Measurements from ENCODE around the gene TCF4. TPM values are rescaled to one million over a fixed set of nuclear protein-coding genes. Genes with fewer than 3 reads are reported as not detected.
A peak's percentile ranks its signal among the peaks of the same experiment; 100 is the strongest.

The TCF4 gene
- total RNA-seq, 1 donor from 2014 or later, result 616 TPM

DNA sequence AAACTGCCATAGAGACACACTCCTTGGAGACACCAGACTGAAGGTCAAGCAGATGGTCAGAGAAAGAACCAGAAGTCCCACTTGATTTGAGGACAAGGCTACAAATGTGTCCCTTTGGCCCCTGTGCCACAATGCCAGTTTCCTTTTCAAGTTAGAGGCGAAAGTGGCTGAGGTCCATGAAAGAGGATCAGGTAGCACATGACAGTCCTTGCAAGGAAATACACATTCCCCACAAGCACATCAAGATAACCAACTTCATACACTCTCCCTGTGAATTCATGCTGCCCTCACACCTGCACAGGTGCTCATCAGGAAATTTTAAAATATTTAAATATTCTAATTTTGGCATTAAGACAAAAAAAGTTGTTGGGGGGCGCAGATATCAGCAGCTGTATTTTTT, 218.6 kb downstream of the TCF4 start:
- FAIRE-seq (no peak), DNase-seq (ENCODE audit: low spot score in 2 of 2) (no peak)

DNA sequence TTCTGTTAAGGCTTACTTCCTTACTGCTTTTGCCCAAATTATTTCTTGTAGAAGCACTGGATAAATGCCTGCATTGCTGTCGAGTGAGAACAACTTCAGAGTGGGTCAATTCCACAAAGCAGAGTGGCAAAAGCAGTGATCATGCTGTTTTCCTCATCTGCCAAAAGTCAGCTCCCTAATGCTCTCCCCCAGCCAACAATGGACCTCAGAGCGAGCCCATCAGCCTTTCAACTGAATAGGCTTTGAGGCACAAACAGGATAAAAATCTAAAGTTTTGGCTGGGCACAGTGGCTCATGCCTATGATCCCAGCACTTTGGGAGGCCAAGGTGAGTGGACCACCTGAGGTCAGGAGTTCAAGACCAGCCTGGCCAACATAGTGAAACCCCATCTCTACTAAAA, 222.7 kb downstream of the TCF4 start:
- FAIRE-seq, result no peak
- DNase-seq (ENCODE audit: low spot score in 2 of 2), result no peak

GRCh38 chr18:55362303-55362702, 225.7 kb downstream of the TCF4 start:
- no peak for FAIRE-seq

GRCh38 chr18:55361492-55362250, 226.3 kb downstream of the TCF4 start:
- FAIRE-seq (no peak), DNase-seq (ENCODE audit: low spot score in 2 of 2) (no peak)

More at GRCh38 chr18:55362303-55362702, 225.7 kb downstream of the TCF4 start:
- DNase-seq (ENCODE audit: low spot score in 2 of 2), result no peak

- no peak for DNase-seq (ENCODE audit: low spot score in 2 of 2)
These were observed 227.9 kb downstream of the TCF4 start for GRCh38 chr18:55360061-55360460.

DNA sequence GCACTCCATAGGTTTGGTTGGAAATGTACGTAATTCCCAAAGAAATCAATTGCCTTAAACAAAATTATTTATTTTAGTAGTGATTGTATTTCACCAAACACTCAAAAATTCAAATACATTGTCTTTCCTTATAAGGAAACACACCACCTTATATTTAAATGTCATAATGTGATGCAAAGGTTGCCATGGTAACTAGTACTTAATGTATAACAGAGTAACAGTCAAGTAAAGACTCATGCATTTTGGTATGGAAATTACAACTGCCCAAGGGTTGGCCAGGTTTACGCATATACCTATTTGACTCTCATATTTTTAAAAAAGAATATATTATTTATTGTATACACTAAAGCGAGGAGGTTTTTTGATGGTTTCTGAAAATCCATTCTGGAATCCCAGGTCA, 231.2 kb downstream of the TCF4 start:
- no peak for FAIRE-seq

More at GRCh38 chr18:55360061-55360460, 227.9 kb downstream of the TCF4 start:
- FAIRE-seq, result no peak

DNA sequence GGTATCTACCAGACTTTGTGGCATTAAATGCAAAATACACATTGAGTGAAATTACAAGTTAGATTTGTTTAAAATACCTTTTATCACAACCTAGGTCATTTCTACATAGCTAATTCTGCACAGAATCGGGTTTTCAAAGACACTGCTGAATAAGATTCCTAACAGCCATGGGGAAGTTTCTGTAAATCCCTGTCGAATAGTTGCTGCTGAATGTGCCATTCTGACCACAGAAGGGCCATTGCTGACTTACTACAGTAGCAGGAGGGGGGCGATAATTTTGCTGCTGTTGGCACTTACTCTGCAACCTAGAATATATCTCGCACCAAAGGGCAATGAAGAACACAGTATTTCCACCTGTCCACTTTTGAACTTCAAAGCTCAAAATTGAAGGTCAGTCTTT, 232.8 kb downstream of the TCF4 start:
- FAIRE-seq (no peak), DNase-seq (ENCODE audit: low spot score in 2 of 2) (no peak)

More for the DNA sequence above, 231.2 kb downstream of the TCF4 start:
- DNase-seq (ENCODE audit: low spot score in 2 of 2), result no peak

- FAIRE-seq, result no peak
- DNase-seq (ENCODE audit: low spot score in 2 of 2), result no peak
These were observed 233.2 kb downstream of the TCF4 start for GRCh38 chr18:55354795-55355194.

- FAIRE-seq, result no peak
These were observed 234.2 kb downstream of the TCF4 start for GRCh38 chr18:55353806-55354205.

DNA sequence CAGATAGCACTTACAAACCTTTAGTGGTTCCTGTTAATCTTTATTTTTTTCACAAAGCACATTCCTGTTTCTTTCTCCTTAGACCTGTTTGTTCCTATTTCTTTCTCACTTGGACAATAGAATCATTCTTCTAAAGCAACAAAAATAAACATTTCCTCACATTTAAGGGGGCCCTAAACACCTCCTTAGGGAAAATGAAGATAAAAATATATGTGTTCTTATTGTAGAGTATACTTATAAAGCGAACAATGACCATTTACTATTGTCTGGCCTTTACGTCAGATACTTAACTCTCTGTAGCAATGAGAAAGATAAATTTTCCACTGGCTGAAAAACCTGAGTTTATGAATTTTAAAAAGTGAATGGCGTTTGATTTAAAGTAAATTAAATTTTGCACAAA, 234.6 kb downstream of the TCF4 start:
- DNase-seq (ENCODE audit: low spot score in 2 of 2), result no peak
- FAIRE-seq, result peak; percentile 54

More at GRCh38 chr18:55353806-55354205, 234.2 kb downstream of the TCF4 start:
- DNase-seq (ENCODE audit: low spot score in 2 of 2), result no peak

DNA sequence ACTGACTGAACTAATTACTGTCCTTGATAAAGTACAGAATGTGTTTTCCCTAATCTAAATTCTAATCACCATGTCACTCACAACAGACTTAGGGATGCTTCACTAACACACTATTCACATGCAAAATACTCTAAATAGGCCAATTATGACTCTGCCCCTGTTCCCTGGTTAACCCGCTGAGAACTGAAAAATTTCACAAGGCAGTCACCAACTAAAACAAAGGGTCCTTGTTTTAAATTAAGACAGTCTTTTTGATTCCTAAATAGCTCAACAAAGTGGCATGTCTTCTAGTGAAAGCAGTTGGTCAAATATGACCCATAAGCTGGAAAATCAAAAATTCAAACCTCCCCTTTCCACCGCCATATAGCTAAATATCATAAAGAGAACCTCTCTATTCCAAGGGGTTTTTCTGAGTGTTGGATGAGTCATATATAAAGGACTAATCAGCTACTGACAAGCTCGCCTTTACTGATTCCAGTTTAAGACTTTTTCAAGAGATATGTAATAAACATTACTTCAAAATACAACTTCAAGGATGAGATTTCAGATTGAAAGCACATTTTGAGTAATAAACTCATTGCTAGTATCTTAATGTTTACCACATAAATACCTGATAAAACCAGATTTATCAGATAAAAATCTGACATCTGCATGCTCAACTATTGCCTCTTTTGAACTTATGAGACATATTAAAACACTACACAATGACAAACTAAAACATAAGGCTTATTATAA, 235.8 kb downstream of the TCF4 start:
- DNase-seq (ENCODE audit: low spot score in 2 of 2) (no peak), FAIRE-seq (no peak)

DNA sequence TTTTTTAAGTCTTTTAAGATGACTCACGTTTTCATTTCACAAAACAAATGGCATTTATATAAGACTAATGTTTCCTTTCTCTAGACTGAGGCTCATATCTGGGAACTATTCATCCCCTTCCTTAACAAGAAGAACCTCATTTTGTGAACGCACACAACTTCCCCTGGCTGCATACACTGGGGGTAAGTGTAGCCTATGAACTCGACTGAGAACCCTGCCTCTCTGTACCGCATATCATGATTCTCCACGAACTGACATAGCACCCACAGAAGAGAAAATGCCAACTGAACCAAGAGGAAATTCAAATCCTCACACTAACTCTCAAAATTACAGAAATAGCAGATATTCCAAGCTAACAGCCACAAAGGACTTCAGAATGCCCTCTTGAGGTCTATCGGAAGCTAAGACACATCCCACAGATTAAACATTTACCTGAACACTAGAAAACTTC, 236.7 kb downstream of the TCF4 start:
- FAIRE-seq, result no peak

DNA sequence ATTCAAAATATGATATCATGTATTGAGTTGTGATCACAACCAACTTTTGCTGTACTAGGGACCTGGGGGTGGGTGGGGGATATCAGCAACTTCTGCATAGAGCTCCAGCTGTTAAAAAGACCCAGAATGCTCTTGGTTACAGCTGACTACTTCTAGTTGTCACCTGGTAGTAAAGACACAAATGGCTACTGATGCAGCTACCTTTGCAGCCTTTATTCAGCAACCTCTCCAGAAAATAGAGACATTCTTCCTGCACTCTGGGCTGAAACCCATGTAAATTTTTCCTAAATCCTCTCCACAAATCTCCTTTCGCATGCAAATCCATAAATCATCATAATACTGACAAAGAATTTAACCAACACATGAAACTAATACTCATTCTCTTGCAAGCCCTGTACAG, 238.3 kb downstream of the TCF4 start:
- FAIRE-seq (no peak), DNase-seq (ENCODE audit: low spot score in 2 of 2) (no peak)

More for the DNA sequence above, 236.7 kb downstream of the TCF4 start:
- DNase-seq (ENCODE audit: low spot score in 2 of 2), result no peak

DNA sequence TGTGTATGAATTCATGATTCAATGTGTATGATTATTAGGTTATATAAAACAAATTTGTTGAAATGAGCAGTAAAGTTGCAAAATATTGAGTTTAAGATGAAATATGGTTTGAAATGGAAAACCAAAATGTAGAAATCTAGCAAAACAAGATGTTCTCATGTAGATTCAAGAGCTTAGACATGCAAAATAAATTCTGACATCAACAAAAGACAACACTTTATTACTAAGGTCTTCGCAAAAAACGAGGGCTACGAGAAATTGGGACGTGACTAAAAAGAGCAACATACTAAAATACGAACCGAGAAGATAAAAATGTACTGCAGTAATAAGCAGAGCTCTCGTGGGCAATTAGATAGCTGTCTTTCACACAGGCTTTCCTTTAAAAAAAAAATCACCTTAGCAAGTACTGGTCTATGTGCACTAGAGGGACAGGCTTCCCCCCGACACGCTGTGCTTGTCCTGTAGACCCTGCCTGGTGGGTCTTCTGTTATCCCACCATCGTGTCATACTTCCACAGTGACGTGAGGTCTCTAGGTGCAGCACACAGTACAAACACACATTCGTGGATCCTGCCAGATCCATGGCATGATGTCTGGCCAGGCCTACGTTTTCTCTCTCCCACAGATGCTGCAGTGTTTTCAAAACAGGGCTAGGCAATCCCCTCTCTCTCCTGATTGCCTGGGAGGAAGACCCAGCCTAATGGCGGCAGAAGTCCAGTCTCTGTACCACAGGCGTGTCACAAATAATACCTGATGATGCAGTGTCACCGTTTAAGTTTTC, 240.8 kb downstream of the TCF4 start:
- no peak for FAIRE-seq
- no peak for DNase-seq (ENCODE audit: low spot score in 2 of 2)

GRCh38 chr18:55346387-55346786, 241.6 kb downstream of the TCF4 start:
- DNase-seq (ENCODE audit: low spot score in 2 of 2) (no peak), FAIRE-seq (no peak)

DNA sequence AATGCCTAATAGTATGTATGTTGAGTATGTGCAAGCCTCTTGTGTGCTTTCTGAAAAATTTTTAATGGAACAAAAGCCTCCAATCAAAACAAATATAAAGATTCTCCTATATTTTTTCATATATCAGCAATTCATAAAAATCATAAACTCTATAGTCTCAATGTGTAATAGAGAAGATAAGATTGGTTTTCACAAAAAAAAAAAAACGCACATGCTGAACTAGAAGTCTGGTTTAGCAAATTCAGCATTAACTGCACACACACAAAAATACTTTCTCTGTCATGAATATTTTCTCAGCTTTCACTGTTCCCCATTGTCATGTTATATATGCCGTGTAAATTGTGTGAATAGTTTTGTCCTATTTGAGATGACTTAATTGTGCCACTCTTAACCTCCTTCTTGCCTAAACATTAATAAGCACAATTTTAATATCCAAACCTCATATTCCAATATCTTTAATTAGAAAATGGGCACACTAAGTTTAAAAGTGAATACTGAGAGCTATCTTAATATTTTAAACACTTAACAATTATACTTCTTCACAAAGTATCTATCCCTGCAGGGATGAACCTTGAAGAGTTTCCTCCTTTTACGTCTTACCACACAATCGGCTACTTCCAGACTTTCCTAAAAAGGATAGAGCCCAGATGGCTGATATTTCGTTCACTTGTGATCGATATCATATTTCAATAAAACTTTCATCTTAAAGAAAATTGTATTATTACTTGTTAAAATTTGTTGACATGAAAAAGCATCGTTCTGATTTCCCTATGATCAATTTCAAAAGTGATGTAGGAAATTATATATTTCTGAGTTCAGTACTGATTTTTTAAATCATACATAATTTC, 242.7 kb downstream of the TCF4 start:
- peak; percentile 36 for FAIRE-seq
- DNase-seq (ENCODE audit: low spot score in 2 of 2), result no peak

- peak; percentile 81 for FAIRE-seq
- DNase-seq (ENCODE audit: low spot score in 2 of 2), result no peak
These were observed 244.5 kb downstream of the TCF4 start for GRCh38 chr18:55343396-55344073.

DNA sequence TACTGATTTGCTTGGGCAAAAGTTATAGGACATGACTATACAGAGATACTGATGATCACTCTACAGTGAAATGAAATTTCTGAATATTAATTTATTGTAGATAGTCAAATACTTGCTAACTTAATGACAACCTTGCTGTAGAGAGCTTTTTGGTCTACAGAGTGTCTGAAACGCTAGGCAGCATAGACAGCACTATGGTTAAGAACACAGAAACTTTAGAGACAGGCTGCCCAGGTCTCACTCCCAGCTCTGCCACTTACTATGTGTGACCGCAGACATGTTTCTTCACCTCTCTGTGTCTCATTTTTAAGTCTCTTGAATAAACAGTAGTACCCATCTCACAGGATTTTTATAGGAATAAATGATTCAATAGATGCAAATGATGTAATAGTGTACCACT, 247.0 kb downstream of the TCF4 start:
- DNase-seq (ENCODE audit: low spot score in 2 of 2) (no peak), FAIRE-seq (no peak)

- FAIRE-seq, result no peak
- no peak for DNase-seq (ENCODE audit: low spot score in 2 of 2)
These were observed 248.0 kb downstream of the TCF4 start for GRCh38 chr18:55339990-55340389.
